GM19395 (cell line): Measurements from ENCODE around the gene THSD1.
"Not testable (repeated sequence)": the region's sequence is repeated elsewhere in the genome, so short reads cannot be mapped to it uniquely, and the experiment has no call there.

Experiments
- ATAC-seq: cut with Tn5 transposase; IDR thresholded peaks from one replicate; pipeline ENCODE4 v1.9.1; 2021; ENCODE audit warnings: mild to moderate bottlenecking, moderate library complexity; ENCODE audit not compliant: unreplicated experiment

Gene THSD1

GRCh38 chr13:52359534-52359933, 46.4 kb downstream of the THSD1 start:
- ATAC-seq = no peak

DNA sequence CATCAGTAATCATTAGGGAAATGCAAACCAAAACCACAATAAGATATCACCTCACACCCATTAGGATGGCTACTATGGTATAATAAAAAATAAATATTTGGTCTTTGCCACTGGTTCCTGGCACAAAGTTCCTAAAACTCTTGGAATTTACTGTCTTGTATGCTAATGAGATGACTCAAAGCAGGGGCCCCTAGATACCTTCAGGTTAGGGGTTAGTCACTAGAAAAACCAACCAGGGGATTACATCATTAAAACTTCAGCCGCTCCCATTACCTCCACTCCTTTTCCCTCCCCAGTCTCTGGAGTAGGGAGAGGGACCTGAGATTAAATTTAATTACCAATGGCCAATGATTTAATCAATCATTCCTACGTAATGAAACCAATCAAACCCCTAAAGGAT, 49.6 kb downstream of the THSD1 start:
- no peak for ATAC-seq

- ATAC-seq = no peak
Observed at GRCh38 chr13:52353193-52353592, 52.8 kb downstream of the THSD1 start.

DNA sequence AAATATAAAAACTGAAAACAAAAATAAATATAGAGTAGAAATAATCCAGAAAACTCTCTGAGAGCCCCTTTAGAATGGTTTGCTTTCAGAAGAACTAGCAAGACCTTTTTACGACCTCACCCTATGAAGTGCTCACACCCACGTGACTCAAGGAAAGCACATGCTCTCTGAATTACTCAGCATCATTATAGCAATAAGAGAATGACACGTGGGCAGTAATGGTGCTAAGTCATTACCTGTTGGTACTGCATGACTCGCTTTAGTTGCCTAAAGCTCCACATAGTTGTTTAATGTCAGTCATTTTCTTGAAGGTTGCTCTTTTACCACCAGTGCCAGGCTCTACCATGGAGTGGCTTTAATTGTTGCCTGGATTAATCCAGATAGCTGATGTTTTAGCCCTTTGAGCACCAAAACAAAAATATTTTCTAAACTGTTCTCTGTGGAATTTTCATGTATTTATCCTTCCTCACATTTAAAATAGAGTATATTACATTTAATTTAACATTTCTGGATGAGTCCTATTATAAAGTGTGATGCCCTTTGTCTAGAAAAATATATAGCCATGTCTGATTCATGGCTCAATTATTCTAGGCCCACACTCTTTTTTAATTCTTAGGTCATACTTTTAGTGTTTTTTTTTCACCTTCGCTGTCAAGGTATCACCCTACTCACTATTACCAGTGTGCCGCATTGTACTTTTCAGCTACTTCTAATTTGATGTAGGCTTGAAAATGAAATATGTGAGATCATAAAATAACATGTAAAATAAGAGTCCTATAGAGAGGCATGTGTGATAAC, 56.8 kb downstream of the THSD1 start:
- ATAC-seq = no peak

- no peak for ATAC-seq
Observed at GRCh38 chr13:52348071-52348470, 57.9 kb downstream of the THSD1 start.

DNA sequence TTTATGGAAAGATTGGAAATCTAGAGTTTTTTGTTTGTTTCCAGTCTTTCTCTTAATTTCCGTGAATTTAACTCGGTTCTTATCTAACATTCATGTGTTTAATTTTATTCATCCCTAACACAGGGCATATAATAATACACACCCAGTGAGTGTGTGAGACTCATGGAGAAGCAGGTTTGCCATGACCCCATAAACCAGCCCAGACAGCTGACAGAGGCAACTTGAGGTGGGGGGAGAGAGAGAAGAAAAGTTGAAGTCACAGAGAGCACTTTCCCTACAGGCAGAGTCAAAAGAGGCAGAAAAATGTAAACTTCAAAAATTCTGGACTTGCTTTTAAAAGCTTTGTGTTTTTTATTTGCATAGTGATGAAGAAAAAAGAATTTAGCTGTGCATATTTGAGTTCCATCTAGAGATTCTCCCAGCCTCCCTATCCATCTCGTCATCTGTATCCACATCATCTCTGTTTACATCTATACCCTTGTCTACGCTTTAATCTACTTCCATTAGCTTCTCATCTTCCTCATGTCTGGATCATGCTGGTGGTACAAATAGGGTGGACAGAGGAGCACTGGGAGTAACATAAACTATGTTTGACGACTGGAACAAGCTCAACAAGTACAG, 60.2 kb downstream of the THSD1 start:
- no peak for ATAC-seq

DNA sequence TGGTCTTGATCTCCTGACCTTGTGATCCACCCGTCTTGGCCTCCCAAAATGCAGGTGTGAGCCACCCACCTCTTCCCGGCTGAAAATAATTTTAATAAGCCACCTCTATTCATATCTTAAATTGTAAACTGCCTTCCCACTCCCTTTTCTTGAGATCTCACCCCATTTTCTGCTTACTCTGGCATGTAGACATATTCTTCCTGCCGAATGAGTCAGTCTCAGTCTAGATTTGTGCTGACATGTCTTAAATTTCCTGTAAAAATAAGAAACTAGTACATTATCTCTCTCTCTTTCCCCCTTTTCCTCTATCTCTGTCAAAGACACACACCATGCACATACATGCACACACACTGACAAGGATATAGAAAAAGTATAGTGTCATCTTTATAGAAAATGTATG, 60.9 kb downstream of the THSD1 start:
- ATAC-seq = no peak

DNA sequence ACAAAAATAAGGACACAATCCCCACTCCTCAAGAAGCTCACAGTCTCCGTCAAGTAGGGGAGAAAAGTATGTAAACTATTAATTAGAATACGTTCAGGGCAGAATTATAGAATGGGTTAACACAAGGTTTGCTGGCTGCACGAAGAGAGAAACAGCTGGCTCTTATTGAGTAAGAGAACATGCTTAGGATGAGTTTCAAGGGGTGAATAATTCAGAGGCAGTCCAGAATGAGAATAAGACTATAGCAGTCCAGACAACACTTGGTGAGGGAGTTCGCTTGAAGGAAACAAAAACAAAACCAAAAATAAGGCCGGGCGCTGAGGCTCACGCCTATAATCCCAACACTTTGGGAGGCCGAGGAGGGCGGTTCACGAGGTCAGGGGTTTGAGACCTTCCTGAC, 61.9 kb downstream of the THSD1 start:
- ATAC-seq = no peak

- not testable (repeated sequence) for ATAC-seq
Observed at GRCh38 chr13:52342203-52342602, 63.8 kb downstream of the THSD1 start.

- not testable (repeated sequence) for ATAC-seq
Observed at GRCh38 chr13:52337828-52338455, 68.0 kb downstream of the THSD1 start.

GRCh38 chr13:52334107-52334506, 71.9 kb downstream of the THSD1 start:
- not testable (repeated sequence) for ATAC-seq

DNA sequence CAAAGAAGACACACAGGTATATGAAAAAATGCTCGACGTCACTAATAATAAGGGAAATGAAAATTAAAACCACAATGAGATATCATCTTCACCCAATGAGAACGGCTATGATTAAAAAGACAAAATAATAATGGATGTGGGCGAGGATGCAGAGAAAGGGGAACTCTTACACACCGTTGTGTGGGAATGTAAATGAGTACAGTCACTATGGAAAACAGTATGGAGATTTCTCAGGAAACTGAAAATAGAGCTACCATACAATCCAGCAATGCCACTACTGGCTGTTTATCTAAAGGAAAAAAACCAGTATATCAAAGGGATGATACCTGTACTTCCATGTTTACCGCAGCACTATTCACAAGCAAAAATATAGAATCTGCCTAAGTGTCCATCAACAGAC, 74.1 kb downstream of the THSD1 start:
- ATAC-seq = not testable (repeated sequence)
